AG08396 (cell line): ENCODE measurements around the gene SLC5A3.

Source experiments
- DNase-seq: peaks from one replicate; pipeline ENCODE4 v3.0.0; 2012; ENCODE audit warnings: low spot score, mixed read lengths

Gene SLC5A3

DNA sequence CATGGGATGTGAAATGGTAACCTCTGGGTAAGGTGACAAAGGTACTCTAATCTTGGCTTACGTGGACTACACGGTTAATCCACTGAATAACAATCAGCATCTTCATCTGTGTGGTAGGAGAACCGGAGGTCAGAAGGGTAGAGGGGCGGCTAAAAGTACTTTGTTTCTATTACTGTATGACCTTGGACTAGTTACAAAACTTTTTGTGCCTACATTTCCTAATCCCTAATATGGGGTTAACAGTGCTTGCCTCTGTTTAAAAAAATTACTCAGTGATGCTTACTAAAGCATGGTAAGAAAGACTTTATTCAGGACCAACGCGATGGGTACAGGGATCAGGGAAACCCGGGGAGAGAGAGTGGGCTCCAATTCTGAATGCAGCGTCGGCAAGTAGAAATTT is 1.7 kb upstream of the SLC5A3 start:
- no peak for DNase-seq

DNA sequence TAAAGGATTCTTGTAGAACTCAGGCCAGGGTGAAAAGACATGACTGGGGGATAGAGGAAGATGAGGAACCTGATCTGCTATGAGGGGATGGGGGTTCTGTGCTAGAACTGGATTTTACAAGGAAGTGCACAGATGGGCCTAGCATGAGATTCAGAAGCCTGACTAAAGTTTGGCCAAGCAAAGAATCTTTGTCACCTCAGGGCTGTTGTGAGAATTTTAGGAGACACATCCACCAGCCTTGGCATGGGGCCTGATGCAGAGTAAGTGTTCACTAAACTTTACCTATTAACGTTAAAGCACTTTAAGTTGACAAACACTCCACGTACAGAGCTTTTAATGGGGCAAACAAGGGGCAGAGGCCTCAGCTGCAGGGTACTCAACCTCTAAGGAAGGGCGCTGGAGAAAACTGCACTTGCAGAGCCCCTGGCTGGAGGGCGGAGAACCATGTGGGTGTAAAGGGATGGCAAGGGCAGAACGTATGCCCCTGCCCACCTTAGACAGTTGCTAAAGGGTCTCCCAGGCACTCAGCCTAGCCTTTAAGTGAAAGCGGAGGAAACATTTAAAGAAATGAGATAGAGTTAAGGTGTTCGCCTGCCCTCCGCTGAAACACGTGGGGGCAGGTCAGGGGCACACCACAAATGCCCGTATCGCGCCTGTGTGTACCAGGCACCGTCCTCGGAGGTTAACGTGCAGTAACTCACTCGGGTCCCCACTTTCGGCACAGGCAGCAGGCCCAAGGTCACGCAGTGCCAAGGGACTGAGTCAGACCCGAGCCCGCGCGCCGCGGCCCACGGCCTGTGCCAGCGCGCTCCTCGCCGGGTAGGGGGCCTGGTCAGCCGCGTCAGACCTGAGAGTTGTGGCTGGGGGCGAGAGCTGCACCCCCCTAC is 990 bp upstream of the SLC5A3 start:
- DNase-seq: peak; percentile 21

DNA sequence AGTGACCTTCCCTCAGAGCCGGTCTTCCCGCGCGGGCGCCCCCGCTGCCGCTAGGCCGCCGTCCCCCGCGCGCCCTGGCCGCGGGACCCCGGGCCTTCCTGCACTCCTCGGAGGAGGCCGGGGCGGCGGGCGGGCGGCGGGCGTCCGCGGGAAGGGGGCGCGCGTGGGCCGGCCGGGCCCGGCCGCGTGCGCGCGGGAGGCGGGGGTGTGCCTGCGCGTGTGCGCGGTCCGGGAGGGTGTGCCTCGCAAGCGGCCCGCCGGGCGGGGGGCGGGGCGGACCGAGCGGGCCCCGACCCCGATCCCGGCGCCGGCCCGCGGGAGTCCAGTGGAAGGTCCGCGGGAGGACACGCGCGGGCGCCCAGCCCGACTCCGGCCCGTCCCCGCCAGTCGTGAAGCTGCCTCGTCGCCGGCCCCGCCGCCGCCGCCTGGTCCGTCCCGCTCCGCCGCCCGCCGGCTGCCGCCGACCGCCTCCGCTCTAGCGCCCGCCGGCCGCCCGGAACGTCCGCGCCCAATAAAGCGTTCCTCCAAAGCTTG is 438 bp downstream of the SLC5A3 start:
- peak; percentile 67 for DNase-seq

DNA sequence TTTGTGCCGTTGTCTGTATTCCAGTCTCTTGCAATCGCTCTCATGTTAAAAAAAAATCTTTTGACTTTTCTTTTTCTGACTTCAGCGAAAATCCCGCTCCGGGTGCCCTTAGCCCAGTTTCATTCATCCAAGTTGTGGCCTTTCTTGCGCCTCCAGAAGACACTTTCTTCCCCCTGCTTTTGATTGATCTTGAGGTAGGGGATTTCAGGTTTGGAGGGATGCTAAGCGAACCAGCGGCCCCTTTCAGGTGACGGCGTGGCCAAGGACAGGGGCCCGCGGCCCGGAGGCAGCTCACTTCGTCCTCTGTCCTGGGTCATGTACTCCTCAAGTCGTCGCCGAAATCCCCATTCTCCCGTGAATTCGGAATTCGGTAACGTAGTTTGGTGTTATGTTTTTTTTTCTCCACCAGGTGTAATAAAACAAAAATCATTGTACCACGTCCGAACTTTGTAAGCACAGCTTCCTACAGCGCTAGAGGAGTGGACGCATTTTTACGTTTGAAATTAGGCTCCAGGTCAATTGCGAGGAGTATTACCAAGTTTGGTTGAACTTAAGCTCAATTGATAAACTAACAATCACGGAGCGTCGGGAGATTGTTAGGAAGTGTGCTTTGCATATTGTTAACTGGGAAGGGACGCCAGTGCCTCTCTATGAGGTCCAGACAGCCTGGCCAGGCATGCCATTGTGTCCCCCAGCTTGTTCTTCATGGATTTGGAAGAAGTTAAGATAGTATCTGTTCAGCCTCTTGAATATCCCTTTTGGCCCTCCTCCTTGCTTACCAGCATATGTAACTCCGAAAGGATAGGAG is 1.1 kb downstream of the SLC5A3 start:
- no peak for DNase-seq

DNA sequence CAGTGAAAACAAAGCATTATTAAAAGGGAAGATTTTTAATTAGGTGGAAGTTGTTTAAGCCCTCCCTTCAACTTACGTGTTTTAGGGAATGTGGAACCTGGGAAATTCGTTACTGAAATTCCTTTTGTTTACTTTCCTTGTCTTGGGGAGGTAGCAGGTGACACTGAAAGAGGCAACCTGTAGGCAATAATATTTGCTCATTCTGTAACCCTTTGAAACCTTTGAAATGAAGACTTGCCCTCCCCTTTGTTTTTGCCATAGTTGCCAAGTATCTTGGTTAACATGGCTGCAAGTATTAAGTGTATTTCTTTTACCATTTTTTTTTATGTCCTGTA is 1.7 kb downstream of the SLC5A3 start:
- DNase-seq: no peak

DNA sequence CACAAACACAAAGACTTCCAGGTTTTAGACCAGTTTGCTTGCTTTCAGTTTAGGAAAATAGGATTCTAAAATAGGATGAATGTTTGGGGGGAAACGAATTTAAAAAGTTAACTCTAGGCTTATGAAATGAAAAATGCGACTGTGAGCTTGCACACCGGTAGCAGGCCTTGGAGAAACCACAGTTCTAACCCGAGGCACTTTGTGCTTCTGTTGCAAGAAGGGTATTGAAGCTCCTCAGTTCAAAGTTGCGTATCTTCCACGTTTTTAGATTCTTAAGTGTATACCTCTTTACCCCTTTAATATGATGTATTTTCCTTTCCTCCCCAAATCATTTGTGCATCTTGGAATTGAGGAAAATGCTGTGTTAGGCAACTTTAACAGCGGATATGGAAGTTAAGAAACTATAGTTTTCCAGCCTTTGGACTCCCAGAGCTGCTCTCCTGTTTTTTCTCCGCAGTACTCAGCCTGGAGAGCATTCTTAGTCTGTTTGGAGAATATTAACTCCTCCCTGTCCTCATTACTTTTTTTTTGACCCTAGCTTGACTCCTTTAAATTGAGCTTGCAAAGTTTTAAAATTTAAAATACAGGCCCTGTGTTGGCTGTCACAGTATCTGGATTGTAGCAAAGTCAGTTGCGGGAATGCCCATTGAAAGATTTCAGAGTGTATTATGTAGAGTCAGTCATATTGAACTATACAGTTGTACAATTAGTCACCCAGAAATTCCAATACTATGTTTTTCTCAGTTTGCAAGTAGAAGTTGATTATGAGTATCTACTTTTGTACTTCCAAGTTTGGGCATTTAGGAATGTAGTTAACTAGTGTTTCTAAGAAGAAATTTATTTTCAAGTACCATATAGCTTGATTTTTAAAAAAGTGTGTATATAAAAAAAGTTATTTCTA is 2.6 kb downstream of the SLC5A3 start:
- no peak for DNase-seq

DNA sequence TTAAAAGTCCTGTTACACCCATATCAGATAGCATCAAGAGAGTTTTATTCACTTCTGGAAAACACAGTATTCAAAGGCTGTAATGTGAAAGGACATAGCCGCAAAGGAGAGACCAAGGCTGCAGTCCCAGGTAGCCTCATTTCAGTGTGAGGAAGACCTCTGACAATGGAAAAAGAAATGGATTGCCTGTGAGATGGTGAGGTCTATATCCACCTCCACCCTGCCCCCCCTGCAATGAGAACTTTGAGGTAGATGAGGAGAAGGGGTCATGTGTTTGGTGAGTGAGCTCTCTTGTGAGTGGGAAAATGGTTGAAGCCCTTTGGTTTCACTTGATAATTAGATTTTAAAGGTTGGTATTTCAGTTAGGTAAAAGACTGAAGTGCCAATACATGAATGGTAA is 3.5 kb downstream of the SLC5A3 start:
- no peak for DNase-seq

DNA sequence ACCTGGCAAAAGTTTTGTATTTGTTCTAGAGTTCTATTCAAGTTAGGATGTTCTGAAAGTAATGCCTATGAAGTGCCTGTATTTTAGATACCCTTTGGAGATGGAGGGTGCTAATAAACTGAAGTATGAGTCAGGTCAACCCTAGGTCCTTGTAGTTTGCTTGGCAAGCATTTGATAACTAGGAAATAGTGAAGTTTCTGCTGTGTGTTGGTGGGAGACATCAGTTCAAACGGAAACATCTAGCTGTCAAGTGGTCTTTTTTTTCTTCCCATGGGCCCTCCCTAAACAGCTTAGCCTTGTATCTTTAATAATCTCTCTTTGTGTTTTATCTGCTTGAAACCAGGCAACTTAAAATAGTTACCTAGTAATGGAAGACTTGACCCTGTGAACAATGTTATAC is 4.5 kb downstream of the SLC5A3 start:
- no peak for DNase-seq

DNA sequence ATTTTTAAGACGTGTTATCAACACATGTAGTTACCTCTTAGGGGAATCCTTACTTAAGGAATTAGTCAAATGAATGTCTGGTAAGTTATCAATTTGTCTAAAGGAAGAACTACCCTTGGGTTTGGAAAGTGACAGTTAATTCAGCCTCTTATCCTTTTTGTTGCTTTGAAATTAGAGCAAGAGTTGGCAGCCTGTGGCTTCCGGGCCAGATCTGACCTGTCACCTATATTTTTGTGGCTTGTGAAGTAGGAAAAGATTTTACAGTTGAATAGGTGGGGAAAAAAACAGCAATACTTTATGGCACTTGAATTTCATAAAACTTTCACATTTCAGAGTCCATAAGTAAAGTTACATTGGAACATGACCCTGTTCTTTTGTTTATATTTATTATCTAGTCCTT is 5.5 kb downstream of the SLC5A3 start:
- no peak for DNase-seq

DNA sequence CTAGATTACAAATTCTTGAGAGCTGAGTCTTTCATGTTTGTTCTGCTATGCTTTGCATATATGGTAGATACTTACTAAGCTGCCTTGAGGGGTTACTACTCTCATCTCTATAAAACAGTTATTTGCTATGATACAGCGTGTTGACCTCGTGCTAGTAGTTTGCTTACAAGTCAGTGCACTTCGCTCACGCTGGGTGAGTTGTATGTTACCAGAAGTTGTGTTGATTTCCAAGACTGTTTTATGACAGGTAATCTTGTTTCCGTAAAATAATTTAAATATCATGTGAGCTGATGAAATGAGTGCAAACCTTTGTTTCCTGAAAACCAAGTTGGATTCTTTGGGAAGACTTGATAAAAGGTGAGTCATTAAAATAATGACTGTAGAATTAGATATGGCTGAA is 7.3 kb downstream of the SLC5A3 start:
- no peak for DNase-seq

DNA sequence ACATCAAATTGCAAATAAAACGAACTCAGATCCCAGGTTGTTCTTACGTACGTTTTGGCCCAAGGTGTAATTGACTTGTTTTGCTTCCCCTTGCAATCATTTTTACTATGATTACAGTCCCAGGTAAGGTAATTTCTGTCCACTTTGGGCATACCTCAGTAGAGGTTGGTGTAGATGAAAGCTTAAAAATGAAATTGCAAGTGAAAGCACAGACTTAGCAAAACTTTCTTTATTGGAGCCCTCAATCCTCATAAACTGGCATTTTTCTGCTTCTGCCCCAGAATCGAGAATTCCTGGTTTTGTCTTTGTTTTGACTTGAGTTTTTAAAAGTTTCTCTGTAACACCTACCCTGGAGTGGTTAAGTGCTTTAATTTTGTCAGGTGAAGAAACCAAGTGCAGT is 9.4 kb downstream of the SLC5A3 start:
- no peak for DNase-seq

DNA sequence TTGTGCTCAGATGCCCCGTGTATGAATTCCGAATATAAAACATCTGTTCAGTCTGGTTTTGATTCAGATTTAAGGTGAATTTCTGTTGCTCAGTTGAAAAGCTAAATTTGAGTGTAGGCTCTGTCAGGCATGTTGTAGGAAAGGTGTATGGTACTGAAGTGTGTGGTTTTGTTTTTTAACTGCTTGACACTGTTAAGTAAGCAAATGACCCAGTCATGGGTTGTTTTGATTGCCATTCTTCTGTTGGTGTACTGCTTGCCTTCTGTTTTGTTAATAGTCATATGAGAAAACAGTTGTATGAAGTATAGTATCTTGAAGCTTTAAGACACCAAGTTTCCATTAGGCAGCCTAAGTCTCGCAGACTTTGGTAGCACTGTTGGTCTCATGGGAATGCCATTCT is 10.0 kb downstream of the SLC5A3 start:
- DNase-seq: no peak

DNA sequence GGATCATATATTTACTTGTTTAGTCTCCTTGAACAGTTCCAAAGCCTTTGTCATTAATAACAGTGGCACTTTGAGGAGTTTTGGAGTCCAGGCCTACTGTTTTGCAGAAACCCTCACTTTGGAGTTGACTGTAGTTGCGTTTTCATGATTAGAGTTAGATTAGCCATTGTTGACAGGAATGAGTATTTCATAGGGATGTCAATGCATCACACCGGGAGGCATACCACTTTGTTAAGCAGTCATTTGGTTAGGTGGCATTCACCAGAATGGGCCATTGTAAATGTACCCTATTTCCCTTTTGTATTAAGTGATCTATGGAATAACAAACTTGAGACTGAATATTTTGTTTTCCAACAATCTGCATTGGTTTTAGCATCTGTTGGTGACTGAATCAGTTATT is 11.8 kb downstream of the SLC5A3 start:
- DNase-seq: no peak

DNA sequence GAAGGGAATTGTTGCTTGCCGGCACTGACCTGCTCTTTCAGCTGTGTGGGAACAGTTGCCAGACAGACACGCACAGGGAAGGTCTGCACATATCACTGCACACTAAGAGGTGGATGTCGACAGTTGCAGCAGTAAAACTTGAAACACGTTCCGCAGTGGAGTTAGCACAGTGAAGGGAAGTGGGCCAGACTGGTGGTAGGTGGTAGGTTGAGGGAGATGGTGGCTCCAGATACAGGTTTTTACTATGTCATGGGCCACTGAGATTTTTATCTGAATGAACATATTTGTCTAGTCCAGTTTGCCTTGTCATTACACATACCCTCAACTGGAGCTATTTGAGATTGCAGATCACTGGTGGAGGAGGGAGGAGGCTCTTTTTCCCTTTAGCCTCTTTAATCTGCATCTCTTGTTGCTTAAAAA is 13.5 kb downstream of the SLC5A3 start:
- DNase-seq: no peak

DNA sequence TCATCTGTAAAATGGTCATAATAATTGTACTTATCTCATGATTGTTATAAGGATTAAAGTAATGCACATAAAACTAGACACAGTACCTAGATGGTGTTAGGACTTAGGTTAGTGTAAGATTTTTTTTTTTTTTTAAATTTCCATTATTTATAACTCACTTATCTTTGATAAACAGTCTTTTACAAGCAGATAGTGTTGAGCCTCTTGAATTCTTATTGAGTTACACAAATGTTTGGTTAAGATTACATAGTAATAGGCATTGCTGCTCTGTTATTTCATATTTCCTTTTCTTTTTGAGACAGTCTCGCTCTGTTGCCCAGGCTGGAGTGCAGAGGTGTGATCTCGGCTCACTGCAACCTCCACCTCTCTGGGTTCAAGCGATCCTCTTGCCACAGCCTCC is 15.4 kb downstream of the SLC5A3 start:
- DNase-seq: no peak

DNA sequence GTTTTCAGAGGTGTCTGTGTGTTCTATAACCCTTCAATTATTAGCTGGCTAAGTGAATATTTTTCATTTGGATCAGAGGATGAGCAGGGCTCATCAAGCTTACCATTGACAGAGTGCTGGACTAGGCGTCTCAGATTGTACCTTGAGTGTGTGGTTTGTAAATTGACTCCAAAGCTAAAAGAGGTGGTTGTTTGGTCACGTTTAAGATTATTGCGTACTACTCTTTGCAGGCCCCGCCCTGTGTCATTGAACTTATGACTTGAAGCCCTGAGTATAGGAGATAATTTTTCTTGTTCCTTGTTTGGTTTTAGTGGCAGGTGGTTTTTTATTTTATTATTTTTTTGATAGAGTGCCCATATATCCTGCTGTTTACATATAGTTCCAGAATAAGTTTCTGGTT is 17.7 kb downstream of the SLC5A3 start:
- DNase-seq: no peak

DNA sequence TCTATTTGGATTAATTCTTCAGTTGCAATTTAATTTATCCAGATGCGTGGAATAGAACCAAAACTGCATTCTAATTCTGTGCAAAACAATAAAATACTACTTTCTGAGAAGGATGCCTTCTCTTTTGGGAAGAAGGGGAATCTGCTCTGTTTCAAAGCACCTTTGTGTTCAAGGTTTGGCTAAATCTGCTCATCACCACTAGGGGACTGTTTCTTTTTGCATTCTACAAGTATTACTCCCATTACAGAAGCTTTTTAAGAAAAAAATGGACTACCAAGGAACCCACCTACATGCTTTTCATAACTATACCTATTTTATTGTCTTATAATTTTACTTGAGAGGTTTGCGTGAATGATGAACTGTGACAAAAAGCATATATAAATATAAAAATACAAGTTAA is 18.2 kb downstream of the SLC5A3 start:
- no peak for DNase-seq

DNA sequence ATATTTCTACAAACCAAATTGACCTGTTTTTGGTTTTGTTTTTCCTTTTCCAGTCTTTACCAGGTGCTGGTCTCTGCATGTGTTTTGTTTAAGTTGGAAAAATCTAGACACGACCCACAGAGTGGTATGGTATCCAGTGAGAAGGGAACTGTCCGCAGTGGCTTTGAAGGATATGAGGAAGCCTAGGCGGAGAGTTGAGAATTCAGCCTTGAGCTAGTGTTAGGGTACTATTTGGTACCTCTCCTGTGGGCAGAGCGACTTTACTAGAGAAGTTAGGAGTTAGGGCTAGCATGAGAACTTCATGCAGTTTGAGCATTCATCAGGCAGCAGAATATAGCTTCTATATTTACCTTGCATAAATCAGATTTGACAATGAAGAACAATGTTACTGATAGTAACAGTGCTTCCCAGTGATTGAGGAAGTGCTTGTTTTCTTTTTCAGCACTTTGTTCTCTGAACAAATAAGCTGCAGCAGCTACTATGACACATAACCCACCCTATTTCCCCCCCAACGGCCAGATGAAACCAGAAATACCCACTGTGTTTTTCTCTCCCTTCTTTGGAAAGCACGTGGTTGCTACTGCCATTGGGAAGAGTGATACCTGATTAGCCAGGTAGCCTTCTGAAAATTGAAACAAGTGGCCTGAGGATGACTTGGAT is 19.0 kb downstream of the SLC5A3 start:
- no peak for DNase-seq

DNA sequence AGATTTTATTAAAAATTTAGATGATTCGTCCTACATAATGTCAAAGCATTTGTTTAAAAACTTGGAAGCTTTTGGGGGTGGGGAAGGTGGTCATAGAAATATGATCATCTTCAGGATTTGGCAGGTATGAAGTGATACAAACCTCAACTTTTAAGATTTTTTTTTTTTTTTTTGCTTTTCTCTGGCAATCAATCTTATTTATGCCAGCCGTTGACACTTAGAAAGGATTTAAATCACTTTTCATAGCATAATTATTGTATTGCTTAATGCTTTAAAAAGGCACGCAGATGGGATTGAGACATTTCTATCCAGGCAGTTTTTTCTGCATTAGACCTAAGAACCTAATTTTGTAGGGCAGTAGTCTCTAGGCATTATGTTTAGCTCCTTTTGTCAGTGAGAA is 19.7 kb downstream of the SLC5A3 start:
- DNase-seq: no peak

DNA sequence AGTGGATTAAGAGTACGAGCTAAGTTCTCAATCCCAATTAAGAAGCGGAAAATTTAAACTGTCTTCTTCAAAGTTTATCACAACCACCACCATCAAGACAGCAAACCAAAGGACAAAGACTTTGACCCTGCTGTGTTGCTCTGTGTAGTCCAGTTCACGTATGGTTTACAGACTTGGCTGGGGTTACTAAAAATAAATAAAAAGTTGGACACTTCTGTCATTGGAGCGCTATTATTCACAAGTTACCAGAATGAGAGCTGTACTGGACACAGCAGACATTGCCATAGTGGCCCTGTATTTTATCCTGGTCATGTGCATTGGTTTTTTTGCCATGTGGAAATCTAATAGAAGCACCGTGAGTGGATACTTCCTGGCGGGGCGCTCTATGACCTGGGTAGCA is 21.6 kb downstream of the SLC5A3 start:
- DNase-seq: no peak

DNA sequence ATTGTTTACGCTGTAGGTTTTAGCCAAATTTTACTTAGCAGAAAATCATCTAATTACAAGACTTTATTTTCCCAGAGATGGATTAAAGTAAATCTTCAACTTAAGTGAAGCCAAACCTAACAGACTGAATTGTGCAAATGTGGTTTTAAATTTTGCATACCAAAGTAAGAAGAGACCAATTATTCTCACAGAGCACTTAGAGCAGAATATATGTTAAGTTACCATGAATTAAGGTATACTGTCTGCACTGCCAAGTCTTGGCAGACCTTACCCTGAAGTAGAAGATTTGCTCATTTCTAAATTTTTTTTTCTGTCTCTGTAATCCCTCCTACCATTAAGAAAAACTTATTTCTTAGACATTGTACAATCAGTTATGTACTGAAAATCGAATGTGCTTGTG is 24.1 kb downstream of the SLC5A3 start:
- DNase-seq: no peak

DNA sequence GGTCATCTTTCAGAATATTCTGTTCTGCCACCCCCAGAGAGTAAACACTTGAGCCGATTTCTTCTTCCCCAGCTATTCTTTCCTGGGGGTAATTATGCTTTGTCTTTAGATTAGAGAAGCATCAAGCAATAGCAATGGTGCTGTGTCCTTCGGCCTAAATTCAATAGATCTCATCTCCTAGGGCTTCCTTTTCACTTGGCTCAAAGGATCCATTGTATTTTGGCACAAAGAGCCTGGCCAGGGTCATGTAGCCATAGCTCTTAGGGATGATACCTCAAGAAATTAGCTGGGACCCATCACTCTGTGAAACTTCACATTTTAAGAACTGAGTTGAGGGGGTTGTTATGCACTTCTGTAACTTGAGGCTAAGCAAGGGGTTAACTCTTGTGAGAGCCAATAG is 27.0 kb downstream of the SLC5A3 start:
- DNase-seq: no peak
